HepG2 (cell line): ENCODE results near the gene ELMO2. TPM values are rescaled to one million over a fixed set of nuclear protein-coding genes. Genes with fewer than 3 reads are reported as not detected.

ENCODE experiments used
- ATAC-seq: fragments of 200-7000 bp; cut with Tn5 transposase; 3 replicates; pipeline ENCODE4 v1.9.1; 2020; ENCODE audit warnings: mild to moderate bottlenecking, moderate library complexity
- BruUV-seq: library from RNA; stranded (reverse); fragments of 400-500 nt; replicated peaks from 2 replicates; lab custom pipeline; 2021; lab: Mats Ljungman, UMichigan
- CTCF ChIA-PET: fragments of 300-600 bp; formaldehyde crosslinking; extraction: SDS; loops from one replicate; lab custom pipeline; 2021; ENCODE audit warnings: low total read pairs, inconsistent platforms, low intra/inter-chr PET ratio; lab: Yijun Ruan, JAX
- POLR2A ChIA-PET: fragments of 350-600 bp; sonication (Branson Sonifier 250); formaldehyde crosslinking; loops from one replicate; lab custom pipeline; 2020; ENCODE audit warnings: antibody characterized with exemption, inconsistent platforms; lab: Yijun Ruan, JAX
- DNase-seq: peaks from one replicate; pipeline ENCODE4 v3.0.0-alpha.2; 2015; ENCODE audit warnings: low spot score
- FAIRE-seq: peaks from 3 replicates; lab custom pipeline; 2011; peaks lifted over from hg19 to GRCh38; lab: Jason Lieb, UNC
- H2AFZ ChIP-seq: one replicate; pipeline ENCODE4 v1.6.1; 2011; ENCODE audit warnings: low read length, inconsistent platforms
- H3K27ac ChIP-seq: fragments of 300-600 bp; 3 replicates; pipeline ENCODE4 v1.8.0; 2011; ENCODE audit warnings: mixed run types, mild to moderate bottlenecking, mixed read lengths, low read length, inconsistent platforms; ENCODE audit not compliant: insufficient read depth; ENCODE audit errors: extremely low read length
- H3K27me3 ChIP-seq, 2 experiments: fragments of 200-600 bp in 1 of 2; 2 replicates in 1 of 2; 3 replicates in 1 of 2; pipeline versions ENCODE4 v1.6.0 to v1.8.0; 2011; ENCODE audit warnings: low read length in 2 of 2, mild to moderate bottlenecking in 2 of 2, moderate library complexity in 2 of 2, inconsistent platforms in 1 of 2; ENCODE audit not compliant: insufficient read depth in 2 of 2, control insufficient read depth in 1 of 2
- H3K36me3 ChIP-seq, 2 experiments: fragments of 200-600 bp in 1 of 2; replicated peaks in 1 of 2; 2 replicates in 1 of 2; 3 replicates in 1 of 2; pipeline versions ENCODE4 v1.5.1 to v1.8.0; 2011; ENCODE audit warnings: low read length in 2 of 2, inconsistent platforms in 1 of 2; ENCODE audit not compliant: insufficient read depth in 2 of 2, control insufficient read depth in 1 of 2
- H3K4me1 ChIP-seq: 2 replicates; pipeline ENCODE4 v1.5.1; 2012; ENCODE audit warnings: low read length, inconsistent platforms; ENCODE audit not compliant: insufficient read depth
- H3K4me2 ChIP-seq: 2 replicates; pipeline ENCODE4 v1.6.0; 2011; ENCODE audit warnings: low read depth, low read length, inconsistent platforms
- H3K4me3 ChIP-seq, 3 experiments: fragments of 200-600 bp in 1 of 3; sonication (generic), shearing (Covaris generic) in 1 of 3; replicated peaks in 1 of 3; 2 replicates each; pipeline ENCODE4 v1.5.1; 2011 to 2016; ENCODE audit warnings: low read length in 3 of 3, inconsistent platforms in 2 of 3, low read depth in 2 of 3, mild to moderate bottlenecking in 2 of 3, control low read depth in 1 of 3, mixed read lengths in 1 of 3; ENCODE audit not compliant: insufficient read depth in 1 of 3
- H3K79me2 ChIP-seq: one replicate; pipeline ENCODE4 v1.6.1; 2011; ENCODE audit warnings: low read length, inconsistent platforms; ENCODE audit not compliant: insufficient read depth
- H3K9ac ChIP-seq: 2 replicates; pipeline ENCODE4 v1.6.0; 2011; ENCODE audit warnings: mild to moderate bottlenecking, low read depth, low read length, inconsistent platforms; ENCODE audit not compliant: insufficient read depth
- H3K9me3 ChIP-seq: 2 replicates; pipeline ENCODE4 v1.5.1; 2012; ENCODE audit warnings: mild to moderate bottlenecking, low read length
- H4K20me1 ChIP-seq: 2 replicates; pipeline ENCODE4 v1.6.0; 2011; ENCODE audit warnings: inconsistent platforms, mild to moderate bottlenecking, low read length, moderate library complexity; ENCODE audit not compliant: insufficient read depth
- ATF7 ChIP-seq, 2 experiments: fragments of 450-650 bp in 1 of 2; sonication (generic) in 1 of 2; formaldehyde crosslinking in 1 of 2; IDR thresholded peaks; 2 replicates each; pipeline versions ENCODE4 v1.4.0 to v1.6.1; 2016 to 2020; ENCODE audit warnings: antibody characterized with exemption in 1 of 2, mild to moderate bottlenecking in 1 of 2, missing genetic modification reagents in 1 of 2
- ERF ChIP-seq: IDR thresholded peaks from 2 replicates; pipeline ENCODE4 v1.6.1; 2018; ENCODE audit warnings: missing biosample characterization, missing genetic modification reagents
- HOXA7 ChIP-seq: sonication (generic); formaldehyde crosslinking; IDR thresholded peaks from 2 replicates; pipeline ENCODE4 v1.8.1; 2022; ENCODE audit warnings: mild to moderate bottlenecking, missing genetic modification reagents, moderate library complexity
- IRF9 ChIP-seq: sonication (generic); formaldehyde crosslinking; IDR thresholded peaks from 2 replicates; pipeline ENCODE4 v1.8.0; 2022; ENCODE audit warnings: missing genetic modification reagents, mild to moderate bottlenecking, borderline replicate concordance
- KAT8 ChIP-seq: IDR thresholded peaks from 2 replicates; pipeline ENCODE4 v1.6.1; 2016; ENCODE audit warnings: missing genetic modification reagents, missing compliant biosample characterization
- MEIS2 ChIP-seq: sonication (generic); formaldehyde crosslinking; IDR thresholded peaks from 2 replicates; pipeline ENCODE4 v1.9.0; 2021; ENCODE audit warnings: mild to moderate bottlenecking, missing genetic modification reagents
- MIER2 ChIP-seq: IDR thresholded peaks from 2 replicates; pipeline ENCODE4 v1.6.1; 2016; ENCODE audit warnings: missing biosample characterization, missing genetic modification reagents
- POLR2G ChIP-seq: fragments of 200-400 bp; formaldehyde crosslinking; IDR thresholded peaks from 2 replicates; pipeline ENCODE4 v1.6.1; 2018; ENCODE audit warnings: mild to moderate bottlenecking, low read depth, low read length, moderate library complexity
- RXRB ChIP-seq: IDR thresholded peaks from 2 replicates; pipeline ENCODE4 v1.6.1; 2016; ENCODE audit warnings: borderline replicate concordance, missing genetic modification reagents, missing compliant biosample characterization
- SKI ChIP-seq: fragments of 450-650 bp; IDR thresholded peaks from one replicate; pipeline ENCODE4 v1.6.1; 2018; ENCODE audit warnings: mild to moderate bottlenecking; ENCODE audit not compliant: partially characterized antibody
- UBTF ChIP-seq: sonication (generic); formaldehyde crosslinking; IDR thresholded peaks from 2 replicates; pipeline ENCODE4 v1.4.0; 2020; ENCODE audit warnings: mild to moderate bottlenecking, missing genetic modification reagents
- ZBTB3 ChIP-seq: sonication (generic); formaldehyde crosslinking; IDR thresholded peaks from 2 replicates; pipeline ENCODE4 v1.4.0; 2020; ENCODE audit warnings: low read depth, mild to moderate bottlenecking, moderate library complexity, missing genetic modification reagents, borderline replicate concordance
- ZFP82 ChIP-seq: sonication (generic); formaldehyde crosslinking; IDR thresholded peaks from 2 replicates; pipeline ENCODE4 v1.5.1; 2020; ENCODE audit warnings: mild to moderate bottlenecking, missing genetic modification reagents, borderline replicate concordance
- ZNF337 ChIP-seq: sonication (generic); formaldehyde crosslinking; IDR thresholded peaks from 2 replicates; pipeline ENCODE4 v1.5.1; 2020; ENCODE audit warnings: missing genetic modification reagents, low read depth, mild to moderate bottlenecking, borderline replicate concordance
- ZNF510 ChIP-seq: sonication (generic); formaldehyde crosslinking; IDR thresholded peaks from 2 replicates; pipeline ENCODE4 v1.4.0; 2020; ENCODE audit warnings: low read depth, mild to moderate bottlenecking, missing genetic modification reagents
- ZNF614 ChIP-seq: IDR thresholded peaks from 2 replicates; pipeline ENCODE4 v1.6.1; 2018; ENCODE audit warnings: missing biosample characterization, missing genetic modification reagents, inconsistent platforms, borderline replicate concordance
- ZNF720 ChIP-seq: sonication (generic); formaldehyde crosslinking; IDR thresholded peaks from 2 replicates; pipeline ENCODE4 v1.4.0; 2020; ENCODE audit warnings: missing genetic modification reagents
- ZNF724P ChIP-seq: sonication (generic); formaldehyde crosslinking; IDR thresholded peaks from 2 replicates; pipeline ENCODE4 v1.8.0; 2022; ENCODE audit warnings: missing genetic modification reagents, borderline replicate concordance
- ZNF816 ChIP-seq: sonication (generic); formaldehyde crosslinking; IDR thresholded peaks from 2 replicates; pipeline ENCODE4 v1.8.0; 2022; ENCODE audit warnings: missing genetic modification reagents, mild to moderate bottlenecking, borderline replicate concordance
- WGBS: methylation state at CpG from one replicate; pipeline ENCODE4 v1.1.6; 2017; ENCODE audit warnings: low lambda C conversion rate; 5-methylcytosine and 5-hydroxymethylcytosine counted together
- in situ Hi-C: cut with HindIII; loops from 2 replicates; pipeline ENCODE4 v1.10.0; 2017; ENCODE audit warnings: low pct_unique_long_range_greater_than_20kb; ENCODE audit not compliant: extremely low pct_ligation_motif_present
- intact Hi-C: fragments of 100-400 bp; cut with micrococcal nuclease; formaldehyde crosslinking; loops from one replicate; pipeline ENCODE4 v1.10.0; 2022; ENCODE audit not compliant: unreplicated experiment
- polyA plus RNA-seq, 8 experiments: library from polyadenylated mRNA; depleted of rRNA in 3 of 8; stranded (reverse) in 7 of 8; unstranded in 1 of 8; fragments of >200 nt; fragmentation: Illumina TruSeq in 4 of 8; extraction: Trizol in 4 of 8; gene quantifications; 2 replicates each; pipeline versions ENCODE4 v1.2.1 to v1.2.3, GENCODE V29; 2011 to 2016; ENCODE audit warnings: low read depth in 4 of 8, missing spikeins in 1 of 8, mixed read lengths in 1 of 8; ENCODE audit not compliant: insufficient read depth in 1 of 8
- total RNA-seq, 5 experiments: library from RNA; depleted of rRNA; stranded (reverse); fragments of >200 nt; fragmentation: Illumina TruSeq; extraction: Trizol; gene quantifications; 2 replicates each; pipeline ENCODE4 v1.2.3, GENCODE V29; 2016; ENCODE audit warnings: low read depth in 1 of 5

Gene ELMO2
- total and polyA plus RNA-seq, 2 of the 13 experiments (the other 11 are each of a cell fraction or from before 2014, with no cell fraction given): 30.6 to 35.7 TPM

- in situ Hi-C loops: loop anchor here (25.0 kb wide), 1 partner anchor 580 kb away; the partner anchor contains the start of genes DNTTIP1 and WFDC3
- H3K4me1 ChIP-seq: peaks cover 27% of the 10 kb centered on the region
- WGBS: 95% methylated on average over 5 of the region's 5 CpGs
- DNase-seq (no peak), ATAC-seq (no peak), FAIRE-seq (no peak)
- no peak overlapping the region for H3K4me3 ChIP-seq
- H3K4me2 ChIP-seq: no peak overlapping the region
- no peaks in the 10 kb centered on the region for H3K9me3 ChIP-seq
- H3K36me3 ChIP-seq: peaks cover 37 to 66% of the 10 kb centered on the region in 2 experiments
- H3K27ac ChIP-seq: no peak overlapping the region
- CTCF ChIA-PET: no interaction called here
- H3K79me2 ChIP-seq: peaks cover 19% of the 10 kb centered on the region
- TF ChIP-seq ZNF720 (CRISPR knock-in tag) (no peak), RXRB (CRISPR knock-in tag) (no peak), ZNF614 (CRISPR knock-in tag) (no peak), ZNF337 (no peak), ZNF510 (CRISPR knock-in tag) (no peak), ZNF816 (CRISPR knock-in tag) (no peak), IRF9 (CRISPR knock-in tag) (no peak), UBTF (CRISPR knock-in tag) (no peak), ERF (CRISPR knock-in tag) (no peak), MEIS2 (CRISPR knock-in tag) (no peak), KAT8 (CRISPR knock-in tag) (no peak), POLR2G (no peak), ZFP82 (CRISPR knock-in tag) (no peak), ZNF724P (CRISPR knock-in tag) (no peak), ZBTB3 (CRISPR knock-in tag) (no peak), SKI (no peak), MIER2 (CRISPR knock-in tag) (no peak), HOXA7 (CRISPR knock-in tag) (no peak), ATF7 (IDR thresholded peaks at IDR 0.05) (no peak), ATF7 (CRISPR knock-in tag; IDR thresholded peaks at IDR 0.05) (no peak)
- no peak overlapping the region for H2AFZ ChIP-seq
- POLR2A ChIA-PET: no interaction called here
- H3K27me3 ChIP-seq: no peaks in the 10 kb centered on the region; a peak in 1 of 5 replicates
- no peak overlapping the region for H3K9ac ChIP-seq
- no TSS peak for BruUV-seq
- intact Hi-C loops: no loop called here
- peaks cover 5% of the 10 kb centered on the region; the same call in 1 of the 2 replicates for H4K20me1 ChIP-seq
These were observed 39.6 kb downstream of the ELMO2 start for GRCh38 chr20:46366826-46367225.
